Raji (cell line): Measurements from ENCODE around the gene METRNL.

Source experiments
- POLR2A ChIP-seq: IDR thresholded peaks from 2 replicates; pipeline ENCODE4 v1.6.1; 2011; ENCODE audit warnings: low read depth, low read length, control low read depth; ENCODE audit not compliant: insufficient read depth

METRNL gene

DNA sequence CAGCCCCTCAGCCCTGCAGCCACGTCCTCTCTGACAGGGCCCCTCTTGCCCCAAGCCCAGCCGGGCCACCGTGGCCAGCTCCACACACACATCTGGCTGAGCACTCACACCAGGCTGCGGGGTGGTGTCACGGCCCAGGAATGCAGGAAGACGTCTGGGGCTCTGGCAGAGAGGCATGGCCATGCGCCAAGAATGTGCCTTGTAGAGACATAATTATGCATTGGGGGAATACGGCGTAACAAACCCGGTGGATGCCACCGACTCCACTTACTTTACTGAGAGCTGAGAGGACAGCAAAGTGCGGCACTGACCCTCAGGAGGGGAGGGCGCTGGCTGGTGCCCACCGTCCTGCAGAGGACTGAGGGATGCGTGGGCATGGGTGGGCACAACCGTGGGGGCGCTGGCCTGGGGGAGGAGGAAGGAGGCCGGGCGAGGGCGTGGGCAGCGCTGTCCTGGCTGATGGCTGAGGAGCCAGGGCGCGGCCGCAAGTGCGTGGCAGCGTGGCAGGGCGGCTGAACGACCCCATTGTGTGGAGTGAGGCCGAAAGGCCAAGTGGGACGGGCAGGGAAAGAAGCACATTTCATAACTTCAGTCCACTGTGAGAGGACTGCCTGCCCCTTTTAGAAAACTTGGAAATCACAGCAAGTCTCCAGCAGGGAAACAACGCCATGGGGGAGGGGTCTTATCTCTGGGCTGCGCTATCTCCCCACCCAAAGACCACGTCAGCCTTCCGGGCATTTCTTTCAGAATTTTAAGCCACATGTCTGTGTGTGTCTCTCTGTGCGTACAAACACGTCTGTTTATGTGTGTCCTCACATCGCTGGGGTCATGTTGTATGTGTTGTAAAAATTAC, 30.6 kb downstream of the METRNL start:
- no peak for TF ChIP-seq POLR2A

DNA sequence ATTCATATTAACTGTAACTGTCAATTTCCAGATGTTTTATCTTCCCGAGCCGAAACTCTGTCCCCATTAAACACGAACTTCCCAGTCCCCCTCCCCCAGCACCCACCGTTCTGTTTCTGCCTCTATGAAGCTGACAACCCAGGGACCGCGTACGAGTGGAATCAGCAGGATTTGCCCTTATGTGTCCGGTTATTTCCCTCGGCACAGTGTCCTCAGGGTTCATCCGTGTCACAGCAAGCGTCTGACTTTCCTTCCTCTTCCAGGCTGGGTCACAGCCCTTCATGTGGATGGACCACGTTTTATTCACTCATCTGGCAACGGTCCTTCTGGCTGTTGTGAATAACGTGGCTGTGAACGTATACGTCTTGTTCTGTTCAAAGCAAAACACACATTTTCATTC, 31.3 kb downstream of the METRNL start:
- TF ChIP-seq POLR2A, result no peak

DNA sequence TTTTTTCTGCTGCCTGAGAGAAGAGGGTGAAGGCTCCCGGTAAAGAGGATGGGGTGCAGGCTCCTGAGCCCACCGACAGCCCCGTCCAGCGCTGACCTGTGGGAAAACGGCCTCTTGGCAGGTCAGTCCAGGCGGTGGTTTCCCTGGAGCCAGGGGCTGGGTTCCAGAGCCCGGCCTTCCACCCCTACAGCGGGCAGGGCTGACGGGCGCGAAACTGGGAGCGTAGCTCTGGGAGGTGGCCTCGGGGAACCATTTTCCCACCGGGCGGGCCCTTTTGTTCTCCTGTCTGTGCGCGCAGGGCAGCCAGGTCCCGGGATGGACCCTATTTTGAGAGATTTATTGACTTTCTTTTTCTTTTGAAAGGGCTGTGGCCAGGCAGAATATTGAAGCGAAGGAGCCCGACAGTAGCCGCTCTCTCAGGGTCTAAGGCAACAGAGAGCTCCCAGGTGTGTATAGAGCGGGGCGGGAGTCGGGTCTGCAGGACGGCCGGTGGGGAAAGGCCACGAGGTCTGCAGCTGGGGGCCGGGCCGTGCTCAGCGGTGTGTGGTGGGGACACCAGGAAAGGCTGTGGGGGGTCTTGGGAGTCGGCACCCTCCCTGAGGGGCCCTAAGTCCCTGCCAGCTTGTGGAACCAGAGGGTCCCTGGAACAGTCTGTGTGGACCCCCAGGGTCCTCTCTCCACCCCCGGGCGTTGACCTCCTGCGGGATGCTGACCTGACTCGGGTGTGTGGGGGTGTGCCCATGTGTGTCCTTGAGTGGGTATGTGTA, 32.3 kb downstream of the METRNL start:
- no peak for TF ChIP-seq POLR2A

DNA sequence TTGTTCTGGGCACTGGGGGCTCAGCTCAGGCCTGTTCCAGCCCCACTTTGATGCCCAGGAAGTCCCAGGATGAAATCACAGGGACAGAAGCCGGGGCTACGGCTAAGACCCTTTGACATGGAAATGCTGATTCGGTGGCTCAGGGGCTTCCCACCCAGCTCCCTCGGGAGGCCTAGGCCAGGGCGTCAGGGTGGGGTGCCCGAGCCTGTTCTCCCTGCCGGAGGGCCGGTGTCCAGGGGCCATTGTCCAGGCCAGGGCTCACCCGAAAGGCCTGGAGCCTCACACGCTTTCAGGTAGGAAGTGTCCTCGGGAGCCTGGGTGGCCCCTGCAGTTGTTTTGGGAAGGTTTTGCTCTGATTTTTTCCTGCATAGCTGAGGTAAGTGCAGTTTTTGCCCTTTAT, 34.0 kb downstream of the METRNL start:
- TF ChIP-seq POLR2A, result no peak

DNA sequence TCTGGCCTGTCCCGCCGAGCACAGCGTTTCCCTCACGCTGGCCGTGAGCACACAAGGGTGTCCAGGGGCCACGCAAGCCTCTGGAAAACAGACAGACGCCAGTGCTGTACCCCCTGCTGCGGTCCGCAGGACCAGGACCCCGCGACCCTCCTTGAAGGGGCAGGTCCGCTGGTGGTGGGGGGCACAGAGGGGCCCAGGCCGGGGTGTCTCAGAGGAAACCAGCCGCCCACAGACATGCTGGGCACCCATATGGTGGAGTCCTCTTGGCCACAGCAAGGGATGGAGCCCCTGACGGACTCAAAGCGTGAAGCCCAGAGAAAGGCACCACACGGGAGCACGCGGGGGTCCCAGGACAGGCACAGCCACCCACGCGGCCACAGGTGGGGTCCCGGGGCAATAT, 34.4 kb downstream of the METRNL start:
- no peak for TF ChIP-seq POLR2A

DNA sequence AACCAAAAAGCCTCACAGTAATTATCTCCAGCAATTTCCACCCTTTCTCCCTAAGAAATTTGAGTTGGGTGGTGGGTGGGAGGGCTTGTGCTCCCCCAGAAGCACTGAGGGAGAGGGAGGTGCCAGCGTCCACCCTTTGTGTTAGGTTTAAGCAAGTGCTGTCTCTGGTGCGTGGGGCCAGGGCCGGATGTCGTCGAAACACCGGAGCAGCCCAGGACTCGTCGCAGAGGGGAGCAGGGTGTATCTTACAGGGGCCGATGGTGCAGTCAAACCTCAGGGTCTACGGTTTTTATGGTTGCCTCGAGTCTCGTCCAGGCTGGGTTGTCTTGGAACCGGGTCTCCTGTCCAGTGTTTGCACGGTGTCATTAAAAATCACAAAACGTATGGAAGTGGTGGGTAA, 35.3 kb downstream of the METRNL start:
- no peak for TF ChIP-seq POLR2A

DNA sequence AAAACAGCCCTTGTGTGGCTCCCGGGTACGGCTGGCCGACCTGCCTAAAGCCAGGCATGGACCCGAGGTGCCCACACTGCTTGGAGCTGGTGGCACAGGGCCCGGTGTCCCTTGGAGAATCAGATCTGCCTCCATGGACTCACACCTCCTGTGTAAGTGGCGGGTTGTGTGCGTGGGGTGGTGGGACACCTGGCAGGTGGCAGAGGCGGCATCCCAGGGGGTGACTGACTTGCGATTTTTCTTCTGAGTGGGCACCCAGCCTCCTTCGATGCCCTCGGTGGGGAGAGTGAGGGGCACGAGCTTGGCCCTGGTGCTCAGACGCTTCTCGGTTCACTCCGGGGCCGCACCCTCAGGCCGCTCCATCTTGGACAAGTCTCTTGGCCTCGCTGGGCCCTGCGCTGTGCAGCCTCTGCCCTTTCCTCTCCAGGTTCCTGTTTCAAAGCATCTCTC, 35.8 kb downstream of the METRNL start:
- TF ChIP-seq POLR2A, result no peak

DNA sequence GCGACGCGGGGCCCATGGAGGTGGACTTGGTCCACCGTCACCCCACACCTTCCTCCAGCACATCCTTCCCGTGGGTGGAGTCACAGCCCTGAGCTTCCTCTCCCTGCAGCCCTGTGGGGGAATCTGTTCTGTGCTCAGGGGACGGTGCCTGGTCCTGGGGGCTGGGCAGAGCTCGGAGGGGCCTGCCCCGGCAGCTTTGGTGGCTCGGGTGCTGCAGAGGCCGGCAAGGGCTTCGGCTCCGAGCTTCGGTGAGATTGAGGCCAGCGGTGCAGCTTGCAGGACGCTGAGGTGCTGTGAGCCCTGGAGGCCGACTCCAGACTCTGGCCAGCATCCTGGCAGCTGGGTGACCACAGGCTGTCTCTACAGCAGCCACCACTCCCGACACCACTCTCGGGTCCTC, 36.4 kb downstream of the METRNL start:
- no peak for TF ChIP-seq POLR2A

DNA sequence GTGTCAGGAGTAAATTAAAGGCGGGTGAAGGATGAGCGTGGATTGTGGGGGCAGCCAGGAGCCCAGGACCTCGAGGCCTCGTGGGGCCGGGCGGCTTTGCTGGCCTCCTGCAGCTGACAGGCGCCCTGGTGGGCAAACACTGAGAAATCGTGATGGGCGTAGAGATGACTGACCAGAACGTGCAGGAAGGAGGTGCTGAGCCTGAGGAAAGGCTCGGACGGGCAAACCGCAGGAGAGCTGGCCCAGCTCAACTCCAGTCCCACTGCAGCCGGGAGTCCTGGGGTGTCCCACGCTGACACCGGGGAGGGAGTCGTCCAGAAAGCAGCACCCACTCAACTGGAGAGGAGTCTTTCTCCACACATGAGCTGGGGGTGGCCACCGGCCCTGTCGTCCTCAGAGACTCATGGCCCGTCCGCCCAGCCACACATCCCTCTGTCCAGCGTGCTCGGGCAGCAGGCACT, 36.9 kb downstream of the METRNL start:
- no peak for TF ChIP-seq POLR2A

DNA sequence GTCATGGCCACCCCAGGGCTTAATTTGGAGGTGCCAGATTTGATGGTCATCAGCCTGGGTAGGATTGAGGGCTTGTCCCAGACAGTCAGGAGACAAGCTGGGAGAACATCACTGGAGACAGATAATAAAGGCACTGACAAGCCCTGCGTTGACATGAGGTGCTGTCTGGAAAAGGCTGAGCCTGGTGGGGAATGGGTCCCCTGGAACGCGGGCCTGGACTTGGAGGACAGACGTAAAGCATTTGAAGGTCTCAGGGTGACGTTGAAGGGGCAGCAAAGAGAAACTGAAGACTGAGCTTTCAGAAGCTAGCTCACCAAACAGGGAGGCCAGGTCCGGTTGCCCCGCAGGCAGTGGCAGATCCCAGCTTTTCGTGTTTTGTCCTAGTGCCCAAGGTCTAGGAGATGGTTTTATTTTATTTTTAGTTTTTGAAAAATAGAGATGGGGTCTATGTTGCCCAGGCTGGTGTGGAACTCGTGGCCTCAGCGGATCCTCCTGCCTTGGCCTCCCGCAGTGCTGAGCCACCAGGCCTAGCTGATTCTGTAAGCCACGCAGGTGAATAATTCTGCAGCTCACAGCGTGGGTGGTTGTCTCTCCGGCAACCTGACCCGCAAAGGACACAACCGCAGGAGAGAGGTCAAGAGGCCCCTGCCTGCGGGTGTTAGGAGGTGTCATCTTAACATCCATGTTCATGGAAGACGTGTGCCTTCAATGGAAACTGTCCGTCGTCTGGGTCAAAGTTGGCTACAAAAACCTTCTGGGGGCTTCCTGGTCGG, 37.6 kb downstream of the METRNL start:
- TF ChIP-seq POLR2A, result no peak

DNA sequence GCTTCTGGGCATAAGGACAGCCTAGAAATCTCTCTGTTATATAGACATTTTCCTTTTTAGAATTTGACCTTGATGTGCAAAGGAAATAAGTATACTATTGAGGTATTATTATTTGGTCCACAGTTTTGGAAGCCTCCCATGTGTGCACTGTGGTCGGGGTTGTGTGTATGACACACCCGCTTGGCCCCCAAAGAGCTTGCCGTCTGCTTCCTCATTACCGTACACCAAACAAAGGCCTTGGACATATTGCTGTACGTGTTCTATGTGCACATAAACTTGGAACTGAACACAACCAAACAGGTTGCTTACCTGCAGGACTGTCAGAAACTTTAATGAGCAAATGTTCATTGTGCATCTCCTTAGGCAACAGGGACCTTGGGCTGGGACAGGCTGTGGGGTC, 38.2 kb downstream of the METRNL start:
- TF ChIP-seq POLR2A, result no peak

DNA sequence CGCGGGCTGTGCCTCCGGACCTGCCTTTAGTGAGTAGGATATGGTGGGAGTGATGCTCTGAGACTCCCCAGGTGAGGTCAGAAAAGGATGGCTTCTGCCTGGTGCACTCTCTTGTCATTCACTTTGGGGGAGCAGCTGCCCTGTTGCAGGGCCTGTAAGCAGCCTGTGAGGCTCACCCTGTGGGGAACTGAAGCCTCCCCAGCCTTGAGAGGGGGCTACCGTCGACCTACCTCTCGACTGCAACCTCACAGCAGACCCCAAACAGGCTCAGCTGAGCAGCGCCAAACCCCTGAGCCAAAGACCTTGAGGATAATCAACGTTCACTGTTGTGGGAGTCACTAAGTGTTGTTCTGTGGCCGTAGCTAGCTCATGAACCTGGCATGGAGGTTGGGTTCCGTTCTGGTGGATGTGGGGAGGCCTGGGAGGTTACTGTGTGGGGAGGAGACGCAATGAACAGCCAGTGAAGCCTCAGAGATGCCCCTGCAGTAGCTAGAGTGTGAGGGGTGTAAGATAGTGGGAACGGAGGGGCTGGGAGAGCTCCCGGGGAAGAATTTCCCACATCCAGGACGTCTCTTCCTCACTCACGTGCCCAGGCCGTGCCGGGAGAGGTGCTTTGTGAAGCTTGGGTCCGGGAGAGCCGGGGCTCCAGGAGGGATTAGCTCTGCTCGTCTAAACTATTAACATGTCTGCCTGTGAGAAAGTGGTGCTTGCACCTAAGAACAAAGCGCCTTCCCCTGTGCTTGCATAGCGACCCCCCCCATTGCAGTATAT, 38.8 kb downstream of the METRNL start:
- TF ChIP-seq POLR2A, result no peak

DNA sequence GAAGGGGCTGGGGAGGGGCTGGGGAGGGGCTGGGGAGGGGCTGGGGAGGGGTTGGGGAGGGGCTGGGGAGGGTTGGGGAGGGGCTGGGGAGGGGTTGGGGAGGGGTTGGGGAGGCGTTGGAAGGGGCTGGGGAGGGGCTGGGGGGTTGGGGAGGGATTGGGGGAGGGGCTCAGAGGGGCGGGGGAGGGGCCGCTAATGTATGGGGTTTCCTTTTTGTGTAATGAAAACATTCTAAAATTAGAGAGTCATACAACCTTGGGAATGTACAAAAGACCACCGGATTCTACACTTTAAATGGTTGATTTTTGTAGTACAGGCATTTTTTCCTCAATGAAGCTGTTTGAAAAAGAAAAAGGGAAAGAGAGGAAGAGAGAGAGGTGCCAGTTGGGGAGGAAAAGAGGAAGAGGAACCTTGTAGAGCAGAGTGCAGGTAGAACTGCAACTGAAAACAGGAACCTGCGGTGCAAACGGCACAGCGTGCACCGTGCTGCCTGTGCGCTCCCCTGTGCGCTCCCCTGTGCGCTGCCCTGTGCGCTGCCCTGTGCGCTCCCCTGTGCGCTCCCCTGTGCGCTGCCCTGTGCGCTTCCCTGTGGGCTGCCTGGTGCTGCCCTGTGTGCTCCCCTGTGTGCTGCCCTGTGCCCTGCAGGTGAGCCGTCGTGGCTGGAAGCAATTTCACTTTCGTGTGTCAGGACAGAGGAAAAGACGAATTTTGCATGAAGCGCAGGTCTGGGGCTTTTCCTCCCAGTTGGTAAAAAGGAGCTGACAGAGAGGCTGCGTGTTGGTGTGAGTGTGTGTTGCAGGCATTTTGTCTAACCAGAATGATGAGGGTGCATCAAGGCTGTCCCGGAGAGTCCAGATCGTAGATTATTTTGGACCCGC, 40.8 kb downstream of the METRNL start:
- no peak for TF ChIP-seq POLR2A
